Measurements from ENCODE around the gene MAST1. TPM values are rescaled to one million over a fixed set of nuclear protein-coding genes. Genes with fewer than 3 reads are reported as not detected.

MAST1 gene
- polyA plus RNA-seq, 2 of the 4 experiments (the other 2 are of a cell fraction), result 1.4 to 2.2 TPM

GRCh38 chr19:12841094-12841493 is 2.8 kb downstream of the MAST1 start:
- H3K27ac ChIP-seq, result no peak overlapping the region
- H3K4me3 ChIP-seq, result no peak overlapping the region
- FAIRE-seq (no peak), DNase-seq (ENCODE audit: low read depth in 1 of 2, low spot score in 1 of 2) (no peak), ATAC-seq (no peak)
- POLR2A ChIA-PET, result no interaction called here
- CTCF ChIA-PET, result no interaction called here
- WGBS (ENCODE audit: missing lambda C conversion rate), result 88% methylated on average over 20 of the region's 29 CpGs
- no peak for TF ChIP-seq CHD2 (IDR thresholded peaks at IDR 0.05; ENCODE audit: low read length, partially characterized antibody)
- H3K4me1 ChIP-seq, result peaks cover 3% of the 10 kb centered on the region; the same call in 1 of the 3 replicates
- H3K4me2 ChIP-seq, result no peak overlapping the region
- no peaks in the 10 kb centered on the region for H3K9me3 ChIP-seq

DNA sequence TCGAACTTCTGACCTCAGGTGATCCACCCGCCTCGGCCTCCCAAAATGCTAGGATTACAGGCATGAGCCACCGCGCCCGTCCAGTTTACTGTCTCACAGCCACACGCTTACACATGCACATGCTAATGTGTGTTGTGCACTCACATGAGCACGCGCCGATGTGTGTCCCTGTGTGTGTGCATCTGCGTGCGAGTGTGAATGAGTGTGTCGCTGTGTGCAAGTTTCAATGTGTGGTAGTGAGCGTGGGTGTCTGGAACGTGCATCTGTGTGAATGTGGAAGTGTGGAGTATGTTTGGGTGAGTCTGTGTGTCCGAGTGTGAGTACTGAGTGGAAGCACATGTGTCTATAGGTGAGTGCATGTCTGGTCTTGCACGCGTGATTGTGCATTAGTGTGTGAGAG is 4.2 kb downstream of the MAST1 start:
- no peak for TF ChIP-seq HDAC2 (IDR thresholded peaks at IDR 0.05)
- TF ChIP-seq RAD21 (conservative IDR thresholded peaks at IDR 0.05 in 1 of 2, IDR thresholded peaks at IDR 0.05 in 1 of 2), result no peak
- no peak for TF ChIP-seq HMGXB4 (CRISPR knock-in tag; IDR thresholded peaks at IDR 0.05; ENCODE audit: borderline replicate concordance)
- TF ChIP-seq, protein P1, sequence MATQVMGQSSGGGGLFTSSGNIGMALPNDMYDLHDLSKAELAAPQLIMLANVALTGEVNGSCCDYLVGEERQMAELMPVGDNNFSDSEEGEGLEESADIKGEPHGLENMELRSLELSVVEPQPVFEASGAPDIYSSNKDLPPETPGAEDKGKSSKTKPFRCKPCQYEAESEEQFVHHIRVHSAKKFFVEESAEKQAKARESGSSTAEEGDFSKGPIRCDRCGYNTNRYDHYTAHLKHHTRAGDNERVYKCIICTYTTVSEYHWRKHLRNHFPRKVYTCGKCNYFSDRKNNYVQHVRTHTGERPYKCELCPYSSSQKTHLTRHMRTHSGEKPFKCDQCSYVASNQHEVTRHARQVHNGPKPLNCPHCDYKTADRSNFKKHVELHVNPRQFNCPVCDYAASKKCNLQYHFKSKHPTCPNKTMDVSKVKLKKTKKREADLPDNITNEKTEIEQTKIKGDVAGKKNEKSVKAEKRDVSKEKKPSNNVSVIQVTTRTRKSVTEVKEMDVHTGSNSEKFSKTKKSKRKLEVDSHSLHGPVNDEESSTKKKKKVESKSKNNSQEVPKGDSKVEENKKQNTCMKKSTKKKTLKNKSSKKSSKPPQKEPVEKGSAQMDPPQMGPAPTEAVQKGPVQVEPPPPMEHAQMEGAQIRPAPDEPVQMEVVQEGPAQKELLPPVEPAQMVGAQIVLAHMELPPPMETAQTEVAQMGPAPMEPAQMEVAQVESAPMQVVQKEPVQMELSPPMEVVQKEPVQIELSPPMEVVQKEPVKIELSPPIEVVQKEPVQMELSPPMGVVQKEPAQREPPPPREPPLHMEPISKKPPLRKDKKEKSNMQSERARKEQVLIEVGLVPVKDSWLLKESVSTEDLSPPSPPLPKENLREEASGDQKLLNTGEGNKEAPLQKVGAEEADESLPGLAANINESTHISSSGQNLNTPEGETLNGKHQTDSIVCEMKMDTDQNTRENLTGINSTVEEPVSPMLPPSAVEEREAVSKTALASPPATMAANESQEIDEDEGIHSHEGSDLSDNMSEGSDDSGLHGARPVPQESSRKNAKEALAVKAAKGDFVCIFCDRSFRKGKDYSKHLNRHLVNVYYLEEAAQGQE (IDR thresholded peaks at IDR 0.05), result no peak
- TF ChIP-seq MAFK (IDR thresholded peaks at IDR 0.05; ENCODE audit: partially characterized antibody), result no peak
- no peak for TF ChIP-seq KDM1A (IDR thresholded peaks at IDR 0.05; ENCODE audit: low read depth)
- no peak for TF ChIP-seq ELK1 (IDR thresholded peaks at IDR 0.05; ENCODE audit: low read depth, low read length)
- peaks cover 7% of the 10 kb centered on the region; the same call in 1 of the 3 replicates for H3K4me1 ChIP-seq
- FAIRE-seq, result no peak
- CTCF ChIA-PET, result no interaction called here
- no peak for ATAC-seq
- no peak overlapping the region for H3K27ac ChIP-seq
- WGBS (ENCODE audit: missing lambda C conversion rate), result 94% methylated on average over 18 of the region's 18 CpGs
- no peak overlapping the region for H3K4me2 ChIP-seq
- POLR2A ChIA-PET, result no interaction called here
- no peak overlapping the region for H3K4me3 ChIP-seq
- no peaks in the 10 kb centered on the region for H3K9me3 ChIP-seq
- no peak for DNase-seq (ENCODE audit: low read depth in 1 of 2, low spot score in 1 of 2)

DNA sequence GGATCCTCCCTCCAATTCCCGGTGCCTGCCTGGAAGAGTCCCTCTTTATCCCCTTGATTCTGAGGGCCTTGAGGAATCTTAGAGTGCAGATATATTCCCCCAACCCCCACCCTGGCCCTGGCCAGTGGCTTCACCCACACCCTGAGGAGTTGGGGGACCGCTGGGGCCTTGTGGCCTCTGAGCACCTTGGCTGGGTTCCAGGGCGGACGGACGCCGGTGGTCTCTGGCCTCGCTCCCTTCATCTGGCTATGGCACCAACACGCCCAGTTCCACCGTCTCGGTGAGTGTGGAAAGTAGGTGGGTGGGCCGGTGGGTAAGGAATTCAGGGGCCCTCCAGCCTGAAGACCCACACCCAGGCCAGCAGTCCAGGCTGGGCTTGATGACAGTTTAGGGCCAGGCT is 5.0 kb downstream of the MAST1 start:
- no peak for ATAC-seq
- CTCF ChIA-PET, result no interaction called here
- TF ChIP-seq CHD4 (IDR thresholded peaks at IDR 0.05; ENCODE audit: borderline replicate concordance) (no peak), RNF2 (IDR thresholded peaks at IDR 0.05; ENCODE audit: borderline replicate concordance, low read depth) (no peak), JUN (IDR thresholded peaks at IDR 0.05) (no peak), HOXB13 (CRISPR knock-in tag; IDR thresholded peaks at IDR 0.05; ENCODE audit: low read depth) (no peak), EHMT2 (IDR thresholded peaks at IDR 0.05; ENCODE audit: low read depth) (no peak), NR3C1 (IDR thresholded peaks at IDR 0.05) (no peak), FOXS1 (CRISPR knock-in tag; IDR thresholded peaks at IDR 0.05) (no peak), MYC (IDR thresholded peaks at IDR 0.05; ENCODE audit: borderline replicate concordance, low read length) (no peak)

More for the DNA sequence above, 5.0 kb downstream of the MAST1 start:
- Histone ChIP-seq H3K9me3 (no peaks in the 10 kb centered on the region), H3K4me3 (no peak overlapping the region), H3K4me2 (no peak overlapping the region), H3K4me1 (0 out of 3 replicates have a peak, but pooled peaks cover 7% of the 10 kb centered on the region), H3K27ac (no peak overlapping the region)
- 83% methylated on average over 3 of the region's 11 CpGs for WGBS (ENCODE audit: missing lambda C conversion rate)
- DNase-seq (ENCODE audit: low read depth in 1 of 2, low spot score in 1 of 2), result no peak
- POLR2A ChIA-PET, result no interaction called here
- no peak for FAIRE-seq

All from A549 (cell line).